ENCODE measurements around the gene SYT1.

DNA sequence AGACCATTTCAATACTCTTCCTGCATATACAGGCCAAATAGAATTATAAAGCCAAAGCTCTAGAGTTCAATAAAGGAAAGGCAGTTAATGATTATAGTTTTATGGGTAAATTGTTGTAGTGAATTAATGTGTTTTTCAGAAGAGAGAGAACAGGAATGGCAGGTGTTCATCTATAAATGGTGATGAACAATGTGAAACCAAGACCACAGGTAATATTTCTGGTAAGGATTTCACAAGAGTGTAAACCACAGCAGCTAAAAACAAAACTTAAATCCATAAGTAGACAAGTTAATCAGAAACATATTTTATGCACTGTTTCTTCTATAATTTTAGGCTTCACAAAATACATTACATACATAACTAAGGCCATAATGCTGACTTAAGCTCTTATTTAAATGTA is 204.4 kb downstream of the SYT1 start:
- TF ChIP-seq EZH2 (IDR thresholded peaks at IDR 0.05): no peak
- TF ChIP-seq POLR2AphosphoS5 (IDR thresholded peaks at IDR 0.05; ENCODE audit: borderline replicate concordance, low read depth, low read length): no peak
- TF ChIP-seq FOXP2 (optimal IDR thresholded peaks at IDR 0.05; ENCODE audit: control extremely low read depth, extremely low read length, insufficient read depth): no peak
